Islet of Langerhans (tissue), 1 donor: ENCODE measurements around the gene TMEM79.

ENCODE experiments used
- FAIRE-seq: peaks from one replicate; lab custom pipeline; 2011; peaks lifted over from hg19 to GRCh38; lab: Jason Lieb, UNC

TMEM79 gene

GRCh38 chr1:156284112-156284511 is at the start of gene TMEM79:
Gene TMEM79 (plus strand): TSS chr1:156284325. CDS start chr1:156285227, 902 bp downstream.
- no peak for FAIRE-seq

GRCh38 chr1:156236164-156236563 is 48.0 kb upstream of the TMEM79 start:
- no peak for FAIRE-seq

GRCh38 chr1:156238248-156238647 is 45.9 kb upstream of the TMEM79 start:
- no peak for FAIRE-seq

GRCh38 chr1:156241311-156241811 is 42.8 kb upstream of the TMEM79 start:
- no peak for FAIRE-seq

- no peak for FAIRE-seq
Observed at GRCh38 chr1:156241926-156242325, 42.2 kb upstream of the TMEM79 start, which contains the start of gene BGLAP. Gene BGLAP (plus strand): TSS chr1:156242184. CDS start chr1:156242232, 48 bp downstream.

- no peak for FAIRE-seq
Observed at GRCh38 chr1:156242738-156243137, 41.4 kb upstream of the TMEM79 start.

- no peak for FAIRE-seq
Observed at GRCh38 chr1:156244126-156244525, 40.0 kb upstream of the TMEM79 start.

- FAIRE-seq: no peak
Observed at GRCh38 chr1:156244712-156245111, 39.4 kb upstream of the TMEM79 start.

- no peak for FAIRE-seq
Observed at GRCh38 chr1:156245451-156246232, 38.5 kb upstream of the TMEM79 start.

- FAIRE-seq: no peak
Observed at GRCh38 chr1:156246241-156246780, 37.8 kb upstream of the TMEM79 start.

- no peak for FAIRE-seq
Observed at GRCh38 chr1:156246781-156247459, 37.2 kb upstream of the TMEM79 start.

GRCh38 chr1:156247460-156248322 is 36.4 kb upstream of the TMEM79 start, which contains the start of gene PAQR6:
Gene PAQR6 (minus strand): TSS chr1:156248056. CDS start chr1:156246731, 1,325 bp downstream.
- FAIRE-seq: no peak

- FAIRE-seq: no peak
Observed at GRCh38 chr1:156248323-156248683, 35.8 kb upstream of the TMEM79 start.

- no peak for FAIRE-seq
Observed at GRCh38 chr1:156249593-156249992, 34.5 kb upstream of the TMEM79 start.

- FAIRE-seq: no peak
Observed at GRCh38 chr1:156251527-156251926, 32.6 kb upstream of the TMEM79 start.

GRCh38 chr1:156253634-156254033 is 30.5 kb upstream of the TMEM79 start:
- FAIRE-seq: no peak

- no peak for FAIRE-seq
Observed at GRCh38 chr1:156257711-156258110, 26.4 kb upstream of the TMEM79 start.

- no peak for FAIRE-seq
Observed at GRCh38 chr1:156258859-156259258, 25.3 kb upstream of the TMEM79 start.

GRCh38 chr1:156259805-156260204 is 24.3 kb upstream of the TMEM79 start:
- FAIRE-seq: no peak

- no peak for FAIRE-seq
Observed at GRCh38 chr1:156260896-156261295, 23.2 kb upstream of the TMEM79 start.

- no peak for FAIRE-seq
Observed at GRCh38 chr1:156262461-156263287, 21.5 kb upstream of the TMEM79 start.
